IMR-90 (cell line): Measurements from ENCODE around the gene SPATS2L.

Experiments
- BHLHE40 ChIP-seq: fragments of 150-350 bp; IDR thresholded peaks from 2 replicates; pipeline ENCODE4 v1.6.1; 2016; ENCODE audit warnings: mild to moderate bottlenecking, low read depth, low read length
- CEBPB ChIP-seq: IDR thresholded peaks from 2 replicates; pipeline ENCODE4 v1.6.1; 2012; ENCODE audit warnings: low read depth, low read length, improper control_type of control experiment
- CHD1 ChIP-seq: IDR thresholded peaks from 2 replicates; pipeline ENCODE4 v1.6.1; 2012; ENCODE audit warnings: low read depth, low read length, improper control_type of control experiment
- CTCF ChIP-seq: conservative IDR thresholded peaks from 2 replicates; pipeline ENCODE4 v1.5.1; 2012; ENCODE audit warnings: mild to moderate bottlenecking, low read depth, low read length, improper control_type of control experiment
- FOS ChIP-seq: fragments of 150-350 bp; IDR thresholded peaks from 2 replicates; pipeline ENCODE4 v1.6.1; 2016; ENCODE audit warnings: low read depth, low read length
- MAFK ChIP-seq: IDR thresholded peaks from 2 replicates; pipeline ENCODE4 v1.6.1; 2012; ENCODE audit warnings: low read depth, low read length, improper control_type of control experiment
- MAZ ChIP-seq: IDR thresholded peaks from 2 replicates; pipeline ENCODE4 v1.6.1; 2012; ENCODE audit warnings: low read depth, mild to moderate bottlenecking, low read length, improper control_type of control experiment, moderate library complexity, borderline replicate concordance
- MXI1 ChIP-seq: IDR thresholded peaks from 2 replicates; pipeline ENCODE4 v1.6.1; 2012; ENCODE audit warnings: low read depth, mild to moderate bottlenecking, low read length, moderate library complexity, borderline replicate concordance
- POLR2A ChIP-seq: IDR thresholded peaks from 2 replicates; pipeline ENCODE4 v1.6.1; 2012; ENCODE audit warnings: mild to moderate bottlenecking, low read depth, low read length
- RAD21 ChIP-seq: IDR thresholded peaks from 2 replicates; pipeline ENCODE4 v1.6.1; 2012; ENCODE audit warnings: low read length, improper control_type of control experiment
- RCOR1 ChIP-seq: IDR thresholded peaks from 2 replicates; pipeline ENCODE4 v1.6.1; 2012; ENCODE audit warnings: mild to moderate bottlenecking, low read length, improper control_type of control experiment; ENCODE audit not compliant: insufficient replicate concordance
- RFX5 ChIP-seq: IDR thresholded peaks from 2 replicates; pipeline ENCODE4 v1.8.0; 2012; ENCODE audit warnings: low read depth, mild to moderate bottlenecking, low read length, moderate library complexity
- SMC3 ChIP-seq: fragments of 150-350 bp; IDR thresholded peaks from 2 replicates; pipeline ENCODE4 v1.6.1; 2016; ENCODE audit warnings: low read depth, mild to moderate bottlenecking, antibody characterized with exemption, low read length, moderate library complexity
- USF2 ChIP-seq: fragments of 150-350 bp; IDR thresholded peaks from 2 replicates; pipeline ENCODE4 v1.6.1; 2017; ENCODE audit warnings: mild to moderate bottlenecking, antibody characterized with exemption, low read length, low read depth

- TF ChIP-seq CTCF (no peak), FOS (no peak), POLR2A (no peak), RAD21 (no peak), SMC3 (no peak), USF2 (no peak), MAZ (no peak), MAFK (no peak), RFX5 (no peak), CHD1 (no peak), MXI1 (no peak), RCOR1 (no peak), CEBPB (no peak), BHLHE40 (no peak)
Measured at GRCh38 chr2:200335657-200336056, 29.2 kb downstream of the SPATS2L start.
